NCI-H2081 (cell line): Measurements from ENCODE around the gene LDLRAP1.
A peak's percentile ranks its signal among the peaks of the same experiment; 100 is the strongest.

ENCODE experiments used
- DNase-seq, 2 experiments: peaks; one replicate each; lab custom pipeline; 2025; lab: John Stamatoyannopoulos, UW

The LDLRAP1 gene

GRCh38 chr1:25562101-25562927, 18.9 kb downstream of the LDLRAP1 start:
- DNase-seq: peak in 1 of 2 experiments; percentile 20

- DNase-seq: no peak
Measured at GRCh38 chr1:25562928-25563283, 19.5 kb downstream of the LDLRAP1 start.

- no peak for DNase-seq
Measured at GRCh38 chr1:25563330-25564215, 20.2 kb downstream of the LDLRAP1 start.

- no peak for DNase-seq
Measured at GRCh38 chr1:25564777-25565574, 21.6 kb downstream of the LDLRAP1 start.

- no peak for DNase-seq
Measured at GRCh38 chr1:25565626-25566025, 22.2 kb downstream of the LDLRAP1 start.

GRCh38 chr1:25566176-25566729, 22.8 kb downstream of the LDLRAP1 start:
- no peak for DNase-seq

GRCh38 chr1:25566730-25567341, 23.4 kb downstream of the LDLRAP1 start:
- DNase-seq: no peak

- no peak for DNase-seq
Measured at GRCh38 chr1:25567710-25568089, 24.3 kb downstream of the LDLRAP1 start.

- no peak for DNase-seq
Measured at GRCh38 chr1:25568090-25568833, 24.9 kb downstream of the LDLRAP1 start.

GRCh38 chr1:25568834-25569596, 25.6 kb downstream of the LDLRAP1 start:
- DNase-seq: no peak

GRCh38 chr1:25569597-25570396, 26.4 kb downstream of the LDLRAP1 start:
- no peak for DNase-seq

- no peak for DNase-seq
Measured at GRCh38 chr1:25570798-25571521, 27.6 kb downstream of the LDLRAP1 start.

GRCh38 chr1:25571522-25571970, 28.1 kb downstream of the LDLRAP1 start:
- DNase-seq: no peak

GRCh38 chr1:25572107-25572506, 28.7 kb downstream of the LDLRAP1 start:
- DNase-seq: no peak

- DNase-seq: no peak
Measured at GRCh38 chr1:25572708-25573590, 29.5 kb downstream of the LDLRAP1 start.

GRCh38 chr1:25573591-25573930, 30.2 kb downstream of the LDLRAP1 start:
- no peak for DNase-seq

GRCh38 chr1:25573961-25574360, 30.6 kb downstream of the LDLRAP1 start:
- no peak for DNase-seq
